Immature natural killer cell (primary cell): ENCODE results near the gene ARHGEF10L. TPM values are rescaled to one million over a fixed set of nuclear protein-coding genes. Genes with fewer than 3 reads are reported as not detected.

ENCODE experiments used
- polyA plus RNA-seq, 3 donors: library from polyadenylated mRNA; unstranded; fragments of 300-500 nt; fragmentation: Illumina TruSeq; gene quantifications; one replicate each; pipeline ENCODE4 v1.2.3, GENCODE V29; 2021

ARHGEF10L gene
- polyA plus RNA-seq, 3 donors from 2014 or later = 0.17 to 0.20 TPM; not detected in 1

Other genes starting within 250 kb of the ARHGEF10L start
- 1 to 10 TPM; 1.4 to 5.1 (median 3.0) TPM for gene PADI4, start 231.5 kb upstream of the ARHGEF10L start, polyA plus RNA-seq
- gene PADI6, start 167.5 kb upstream of the ARHGEF10L start, polyA plus RNA-seq = 1 to 10 TPM in 1 of 3 donors, under 1 TPM in 2; 0.71 to 1.8 (median 0.92) TPM
- 10 to 100 TPM; 22.8 to 35.5 (median 28.1) TPM for gene RCC2, start 100.0 kb upstream of the ARHGEF10L start, polyA plus RNA-seq
- not detected for gene ACTL8, start 215.6 kb downstream of the ARHGEF10L start, polyA plus RNA-seq